Sigmoid colon (tissue), 4 donors: Measurements from ENCODE around the gene KCNMB2.

Source experiments
- EP300 ChIP-seq, 4 donors: sonication (generic); formaldehyde crosslinking; IDR thresholded peaks; one replicate each; pipeline ENCODE4 v1.6.1; 2017; ENCODE audit warnings: antibody characterized with exemption in 4 of 4
- POLR2A ChIP-seq, 2 donors: fragments of 450-650 bp; IDR thresholded peaks; one replicate each; pipeline ENCODE4 v1.6.1; 2016; ENCODE audit warnings: antibody characterized with exemption in 2 of 2, mild to moderate bottlenecking in 2 of 2, moderate library complexity in 2 of 2
- POLR2AphosphoS5 ChIP-seq, 4 donors: sonication (generic); formaldehyde crosslinking; IDR thresholded peaks; one replicate each; pipeline ENCODE4 v1.6.1; 2017; ENCODE audit warnings: antibody characterized with exemption in 4 of 4

GRCh38 chr3:178634975-178635374 lies 98.7 kb downstream of the KCNMB2 start:
- TF ChIP-seq POLR2A (IDR thresholded peaks at IDR 0.05) (no peak), POLR2AphosphoS5 (IDR thresholded peaks at IDR 0.05) (no peak), EP300 (IDR thresholded peaks at IDR 0.05) (no peak)
